ENCODE measurements around the gene PRDM15. TPM values are rescaled to one million over a fixed set of nuclear protein-coding genes. Genes with fewer than 3 reads are reported as not detected.

Gene PRDM15
- total RNA-seq, 1 experiment from 2014 or later = 9.9 TPM

DNA sequence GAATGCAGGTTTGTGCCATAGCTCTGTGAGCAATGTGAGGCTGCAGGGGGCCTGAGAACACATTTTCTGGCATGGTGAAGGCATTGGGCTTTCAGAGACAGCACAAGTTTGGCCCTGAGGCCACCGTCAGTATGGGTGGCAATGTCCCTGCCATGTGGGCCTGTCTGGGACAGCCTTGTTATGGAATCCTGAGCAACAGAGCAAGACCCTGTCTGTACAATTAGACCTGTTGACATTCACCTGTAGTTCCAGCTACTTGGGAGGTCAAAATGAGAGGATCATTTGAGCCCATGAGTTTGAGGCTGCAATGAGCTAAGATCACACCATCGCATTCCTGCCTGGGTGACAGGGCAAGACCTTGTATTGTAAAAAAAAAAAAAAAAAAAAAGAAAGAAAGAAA, 35.6 kb downstream of the PRDM15 start:
- Histone ChIP-seq H3T11ph (ENCODE audit: low read length) (no peak overlapping the region), H3K79me1 (ENCODE audit: insufficient read depth, low read depth, low read length, poor library complexity, severe bottlenecking) (no peaks in the 10 kb centered on the region), H3K23me2 (ENCODE audit: insufficient read length, low read depth, low read length, poor library complexity, severe bottlenecking) (no peaks in the 10 kb centered on the region), H3K4ac (ENCODE audit: low read depth, low read length) (no peak overlapping the region), H3K27me3 (ENCODE audit: insufficient read depth, low read length) (no peaks in the 10 kb centered on the region), H3K9ac (ENCODE audit: extremely low read depth, insufficient read length, low read length) (no peak overlapping the region), H3K4me2 (ENCODE audit: insufficient read depth, insufficient read length, low read length) (no peak overlapping the region), H2BK12ac (ENCODE audit: insufficient read length, low read depth, low read length) (no peak overlapping the region), H2BK5ac (ENCODE audit: insufficient read length, low read length) (no peak overlapping the region), H3K18ac (ENCODE audit: insufficient read length, low read depth, low read length) (no peak overlapping the region), H3K9me3 (ENCODE audit: control insufficient read depth, low read depth, low read length) (no peaks in the 10 kb centered on the region), H3K14ac (ENCODE audit: insufficient read depth, low read length) (no peak overlapping the region), H3K79me2 (ENCODE audit: insufficient read depth, low read length) (no peaks in the 10 kb centered on the region), H2AFZ (ENCODE audit: low read length) (no peak overlapping the region), H2BK120ac (ENCODE audit: low read depth, low read length, poor library complexity, severe bottlenecking) (no peak overlapping the region), H3K23ac (ENCODE audit: insufficient read length, low read depth, low read length) (no peak overlapping the region), H2BK15ac (ENCODE audit: low read depth, low read length) (no peak overlapping the region), H2AK5ac (ENCODE audit: insufficient read length, low read length) (no peak overlapping the region), H2BK20ac (ENCODE audit: low read depth, low read length, poor library complexity, severe bottlenecking) (no peak overlapping the region), H4K20me1 (ENCODE audit: control insufficient read depth, insufficient read depth, insufficient read length) (no peaks in the 10 kb centered on the region), H4K8ac (replicated peaks; ENCODE audit: insufficient read length, low read depth, low read length) (no peak overlapping the region), H3K4me1 (ENCODE audit: insufficient read depth, low read length) (no peaks in the 10 kb centered on the region), H3K27ac (ENCODE audit: insufficient read length, low read depth, low read length) (no peak overlapping the region), H4K5ac (ENCODE audit: insufficient read length, low read depth, low read length) (no peak overlapping the region), H4K91ac (ENCODE audit: insufficient read length, low read depth, low read length) (no peak overlapping the region), H3K56ac (ENCODE audit: insufficient read length, low read depth, low read length) (no peak overlapping the region)
- WGBS (ENCODE audit: extremely low coverage, insufficient read length, low lambda C conversion rate) = no CpG with 5 or more reads among the region's 2 CpGs
- Mint-ChIP-seq H3K4me1 (peaks cover 2 to 4% of the 10 kb centered on the region in 2 experiments; a peak in 3 of 4 replicates), H3K36me3 (ENCODE audit: insufficient read depth in 1 of 3, low read depth in 3 of 3) (peaks cover 33 to 40% (median 35%) of the 10 kb centered on the region in 3 experiments), H3K27ac (no peak overlapping the region), H3K9me3 (peaks cover 13 to 15% of the 10 kb centered on the region in 2 experiments), H3K27me3 (ENCODE audit: low read depth) (no peaks in the 10 kb centered on the region), H3K4me3 (no peak overlapping the region)
- DNase-seq = no peak
- TF ChIP-seq, protein P1, sequence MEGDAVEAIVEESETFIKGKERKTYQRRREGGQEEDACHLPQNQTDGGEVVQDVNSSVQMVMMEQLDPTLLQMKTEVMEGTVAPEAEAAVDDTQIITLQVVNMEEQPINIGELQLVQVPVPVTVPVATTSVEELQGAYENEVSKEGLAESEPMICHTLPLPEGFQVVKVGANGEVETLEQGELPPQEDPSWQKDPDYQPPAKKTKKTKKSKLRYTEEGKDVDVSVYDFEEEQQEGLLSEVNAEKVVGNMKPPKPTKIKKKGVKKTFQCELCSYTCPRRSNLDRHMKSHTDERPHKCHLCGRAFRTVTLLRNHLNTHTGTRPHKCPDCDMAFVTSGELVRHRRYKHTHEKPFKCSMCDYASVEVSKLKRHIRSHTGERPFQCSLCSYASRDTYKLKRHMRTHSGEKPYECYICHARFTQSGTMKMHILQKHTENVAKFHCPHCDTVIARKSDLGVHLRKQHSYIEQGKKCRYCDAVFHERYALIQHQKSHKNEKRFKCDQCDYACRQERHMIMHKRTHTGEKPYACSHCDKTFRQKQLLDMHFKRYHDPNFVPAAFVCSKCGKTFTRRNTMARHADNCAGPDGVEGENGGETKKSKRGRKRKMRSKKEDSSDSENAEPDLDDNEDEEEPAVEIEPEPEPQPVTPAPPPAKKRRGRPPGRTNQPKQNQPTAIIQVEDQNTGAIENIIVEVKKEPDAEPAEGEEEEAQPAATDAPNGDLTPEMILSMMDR (conservative IDR thresholded peaks at IDR 0.05) = no peak

Data from H9 (cell line).